HEK293 (cell line): Measurements from ENCODE around the gene FXR1.

ENCODE experiments used
- AEBP2 ChIP-seq: fragments of 450-650 bp; formaldehyde crosslinking; IDR thresholded peaks from 2 replicates; pipeline ENCODE4 v1.5.1; 2016; ENCODE audit warnings: missing biosample characterization, missing genetic modification characterization, borderline replicate concordance
- GLIS2 ChIP-seq: fragments of 450-650 bp; formaldehyde crosslinking; IDR thresholded peaks from 2 replicates; pipeline ENCODE4 v1.5.1; 2016; ENCODE audit warnings: missing biosample characterization, missing genetic modification characterization
- HOXC10 ChIP-seq: sonication (generic); formaldehyde crosslinking; IDR thresholded peaks from 2 replicates; pipeline ENCODE4 v1.8.1; 2023; ENCODE audit warnings: mild to moderate bottlenecking, missing genetic modification reagents
- KLF8 ChIP-seq: fragments of 450-650 bp; formaldehyde crosslinking; IDR thresholded peaks from 2 replicates; pipeline ENCODE4 v1.5.1; 2016; ENCODE audit warnings: missing biosample characterization, missing genetic modification characterization
- SP2 ChIP-seq: fragments of 450-650 bp; formaldehyde crosslinking; IDR thresholded peaks from 2 replicates; pipeline ENCODE4 v1.5.1; 2016; ENCODE audit warnings: missing biosample characterization, missing genetic modification characterization
- TSHZ1 ChIP-seq: fragments of 450-650 bp; formaldehyde crosslinking; IDR thresholded peaks from 2 replicates; pipeline ENCODE4 v1.5.1; 2016; ENCODE audit warnings: missing biosample characterization, missing genetic modification characterization, borderline replicate concordance
- ZBTB11 ChIP-seq: fragments of 450-650 bp; formaldehyde crosslinking; conservative IDR thresholded peaks from 2 replicates; pipeline ENCODE4 v1.5.1; 2016; ENCODE audit warnings: low read depth, missing biosample characterization, missing genetic modification characterization
- ZNF132 ChIP-seq: fragments of 450-650 bp; formaldehyde crosslinking; IDR thresholded peaks from 2 replicates; pipeline ENCODE4 v1.5.1; 2017; ENCODE audit warnings: missing biosample characterization, missing genetic modification characterization, borderline replicate concordance
- ZNF148 ChIP-seq: fragments of 450-650 bp; formaldehyde crosslinking; IDR thresholded peaks from 2 replicates; pipeline ENCODE4 v1.5.0; 2017; ENCODE audit warnings: missing biosample characterization, missing genetic modification characterization, borderline replicate concordance
- ZNF174 ChIP-seq: fragments of 450-650 bp; formaldehyde crosslinking; IDR thresholded peaks from 2 replicates; pipeline ENCODE4 v1.5.0; 2017; ENCODE audit warnings: missing biosample characterization, mild to moderate bottlenecking, missing genetic modification characterization
- ZNF175 ChIP-seq: fragments of 450-650 bp; formaldehyde crosslinking; IDR thresholded peaks from 2 replicates; pipeline ENCODE4 v1.5.1; 2016; ENCODE audit warnings: missing biosample characterization, missing genetic modification characterization
- ZNF19 ChIP-seq: fragments of 450-650 bp; formaldehyde crosslinking; IDR thresholded peaks from 2 replicates; pipeline ENCODE4; 2016; ENCODE audit warnings: missing biosample characterization, missing genetic modification characterization, low read depth
- ZNF423 ChIP-seq: fragments of 450-650 bp; formaldehyde crosslinking; IDR thresholded peaks from 2 replicates; pipeline ENCODE4 v1.5.1; 2016; ENCODE audit warnings: missing biosample characterization, missing genetic modification characterization
- ZNF48 ChIP-seq: fragments of 450-650 bp; formaldehyde crosslinking; IDR thresholded peaks from 2 replicates; pipeline ENCODE4 v1.5.1; 2016; ENCODE audit warnings: missing biosample characterization, missing genetic modification characterization
- ZNF529 ChIP-seq: fragments of 450-650 bp; formaldehyde crosslinking; IDR thresholded peaks from 2 replicates; pipeline ENCODE4 v1.5.1; 2017; ENCODE audit warnings: missing genetic modification characterization, missing biosample characterization; ENCODE audit not compliant: insufficient replicate concordance
- ZNF555 ChIP-seq: fragments of 450-650 bp; formaldehyde crosslinking; conservative IDR thresholded peaks from 2 replicates; pipeline ENCODE4 v1.5.1; 2017; ENCODE audit warnings: missing biosample characterization, mild to moderate bottlenecking, missing genetic modification characterization, inconsistent platforms
- ZNF560 ChIP-seq: fragments of 450-650 bp; formaldehyde crosslinking; IDR thresholded peaks from 2 replicates; pipeline ENCODE4 v1.5.1; 2017; ENCODE audit warnings: missing biosample characterization, missing genetic modification characterization, borderline replicate concordance
- ZNF561 ChIP-seq: fragments of 450-650 bp; IDR thresholded peaks from 2 replicates; pipeline ENCODE4 v1.5.1; 2018; ENCODE audit warnings: missing biosample characterization, missing genetic modification characterization, borderline replicate concordance
- ZNF621 ChIP-seq: fragments of 450-650 bp; formaldehyde crosslinking; IDR thresholded peaks from 2 replicates; pipeline ENCODE4 v1.5.1; 2017; ENCODE audit warnings: missing biosample characterization, missing genetic modification characterization
- ZNF658 ChIP-seq: fragments of 450-650 bp; formaldehyde crosslinking; IDR thresholded peaks from 2 replicates; pipeline ENCODE4; 2016; ENCODE audit warnings: missing biosample characterization, missing genetic modification characterization
- ZSCAN30 ChIP-seq: fragments of 450-650 bp; IDR thresholded peaks from 2 replicates; pipeline ENCODE4 v1.5.1; 2018; ENCODE audit warnings: missing biosample characterization, mild to moderate bottlenecking, missing genetic modification characterization, moderate library complexity
- TF ChIP-seq, protein P1 (sequence below): fragments of 450-650 bp; formaldehyde crosslinking; IDR thresholded peaks from 2 replicates; pipeline ENCODE4 v1.5.1; 2016; ENCODE audit warnings: missing biosample characterization, missing genetic modification characterization
- TF ChIP-seq, protein P2 (sequence below): fragments of 450-650 bp; formaldehyde crosslinking; IDR thresholded peaks from 2 replicates; pipeline ENCODE4 v1.5.1; 2017; ENCODE audit warnings: missing biosample characterization, missing genetic modification characterization

FXR1 gene

GRCh38 chr3:180989291-180990163 lies 77.1 kb downstream of the FXR1 start, which contains the start of gene DNAJC19 (continued):
- TF ChIP-seq KLF8 = peak; percentile 72
- no peak for TF ChIP-seq HOXC10 (CRISPR knock-in tag)
- TF ChIP-seq ZNF560 (tag by site-specific recombination) = no peak
- TF ChIP-seq ZNF48 (tag by site-specific recombination) = no peak
- TF ChIP-seq, protein P1, sequence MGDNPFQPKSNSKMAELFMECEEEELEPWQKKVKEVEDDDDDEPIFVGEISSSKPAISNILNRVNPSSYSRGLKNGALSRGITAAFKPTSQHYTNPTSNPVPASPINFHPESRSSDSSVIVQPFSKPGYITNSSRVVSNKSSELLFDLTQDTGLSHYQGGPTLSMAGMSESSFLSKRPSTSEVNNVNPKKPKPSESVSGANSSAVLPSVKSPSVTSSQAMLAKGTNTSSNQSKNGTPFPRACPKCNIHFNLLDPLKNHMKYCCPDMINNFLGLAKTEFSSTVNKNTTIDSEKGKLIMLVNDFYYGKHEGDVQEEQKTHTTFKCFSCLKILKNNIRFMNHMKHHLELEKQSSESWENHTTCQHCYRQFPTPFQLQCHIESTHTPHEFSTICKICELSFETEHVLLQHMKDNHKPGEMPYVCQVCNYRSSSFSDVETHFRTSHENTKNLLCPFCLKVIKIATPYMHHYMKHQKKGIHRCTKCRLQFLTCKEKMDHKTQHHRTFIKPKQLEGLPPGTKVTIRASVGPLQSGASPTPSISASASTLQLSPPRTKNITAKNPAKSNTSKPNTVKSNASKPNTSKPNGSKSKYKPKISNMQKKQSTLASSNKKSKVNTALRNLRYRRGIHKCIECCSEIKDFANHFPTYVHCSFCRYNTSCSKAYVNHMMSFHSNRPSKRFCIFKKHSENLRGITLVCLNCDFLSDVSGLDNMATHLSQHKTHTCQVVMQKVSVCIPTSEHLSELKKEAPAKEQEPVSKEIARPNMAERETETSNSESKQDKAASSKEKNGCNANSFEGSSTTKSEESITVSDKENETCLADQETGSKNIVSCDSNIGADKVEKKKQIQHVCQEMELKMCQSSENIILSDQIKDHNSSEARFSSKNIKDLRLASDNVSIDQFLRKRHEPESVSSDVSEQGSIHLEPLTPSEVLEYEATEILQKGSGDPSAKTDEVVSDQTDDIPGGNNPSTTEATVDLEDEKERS (tag by site-specific recombination) = no peak
- no peak for TF ChIP-seq ZNF148
- no peak; the same call in 1 of the 2 replicates for TF ChIP-seq GLIS2 (tag by site-specific recombination)
- no peak for TF ChIP-seq AEBP2 (tag by site-specific recombination)
- no peak for TF ChIP-seq ZNF19 (tag by site-specific recombination)
- TF ChIP-seq ZNF174 (tag by site-specific recombination) = no peak
- peak; percentile 90 for TF ChIP-seq SP2
- TF ChIP-seq, protein P2, sequence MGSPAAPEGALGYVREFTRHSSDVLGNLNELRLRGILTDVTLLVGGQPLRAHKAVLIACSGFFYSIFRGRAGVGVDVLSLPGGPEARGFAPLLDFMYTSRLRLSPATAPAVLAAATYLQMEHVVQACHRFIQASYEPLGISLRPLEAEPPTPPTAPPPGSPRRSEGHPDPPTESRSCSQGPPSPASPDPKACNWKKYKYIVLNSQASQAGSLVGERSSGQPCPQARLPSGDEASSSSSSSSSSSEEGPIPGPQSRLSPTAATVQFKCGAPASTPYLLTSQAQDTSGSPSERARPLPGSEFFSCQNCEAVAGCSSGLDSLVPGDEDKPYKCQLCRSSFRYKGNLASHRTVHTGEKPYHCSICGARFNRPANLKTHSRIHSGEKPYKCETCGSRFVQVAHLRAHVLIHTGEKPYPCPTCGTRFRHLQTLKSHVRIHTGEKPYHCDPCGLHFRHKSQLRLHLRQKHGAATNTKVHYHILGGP = no peak
- TF ChIP-seq ZSCAN30 (tag by site-specific recombination) = peak; percentile 71
- TF ChIP-seq ZNF529 = no peak
- TF ChIP-seq ZBTB11 (tag by site-specific recombination) = peak; percentile 89
- TF ChIP-seq ZNF561 = 0 out of 2 replicates have a peak, but pooled peaks have one; percentile 10
- no peak for TF ChIP-seq ZNF175 (tag by site-specific recombination)
- no peak for TF ChIP-seq TSHZ1 (tag by site-specific recombination)
- TF ChIP-seq ZNF423 (tag by site-specific recombination) = no peak
- TF ChIP-seq ZNF555 (tag by site-specific recombination) = no peak
- no peak for TF ChIP-seq ZNF658 (tag by site-specific recombination)
- no peak for TF ChIP-seq ZNF621 (tag by site-specific recombination)
- TF ChIP-seq ZNF132 (tag by site-specific recombination) = no peak
